Naive thymus-derived CD8-positive, alpha-beta T cell (primary cell): ENCODE measurements around the gene DHRS4. TPM values are rescaled to one million over a fixed set of nuclear protein-coding genes. Genes with fewer than 3 reads are reported as not detected.

ENCODE experiments used
- ATAC-seq, 2 donors: fragments of 150-1000 bp; cut with Tn5 transposase in 1 of 2; sonication (Bioruptor Pico), chemical (Tn5 transposase) in 1 of 2; 1 replicate in 1 of 2; 2 replicates in 1 of 2; pipeline ENCODE4 v1.10.0; 2021; ENCODE audit warnings: mild to moderate bottlenecking in 2 of 2, moderate library complexity in 2 of 2
- POLR2A ChIA-PET: fragments of 350-600 bp; sonication (Branson Sonifier 250); formaldehyde crosslinking; loops from one replicate; lab custom pipeline; 2021; ENCODE audit warnings: antibody characterized with exemption; lab: Charles Lee
- DNase-seq, 10 donors: peaks; one replicate each; pipeline versions ENCODE4 v3.0.0 to v3.0.0-alpha.2; 2020 to 2022
- H3K27ac Mint-ChIP-seq, 10 donors: one replicate each; pipeline ENCODE4 v1.8.0; 2020 to 2022; ENCODE audit warnings: mild to moderate bottlenecking in 10 of 10, mixed read lengths in 10 of 10, moderate library complexity in 4 of 10, inconsistent platforms in 1 of 10
- H3K27me3 Mint-ChIP-seq, 5 donors: one replicate each; pipeline ENCODE4 v1.8.0; 2021 to 2022; ENCODE audit warnings: mixed read lengths in 5 of 5
- H3K36me3 Mint-ChIP-seq, 3 donors: one replicate each; pipeline ENCODE4 v1.8.0; 2020 to 2022; ENCODE audit warnings: mixed read lengths in 3 of 3, mild to moderate bottlenecking in 2 of 3, inconsistent platforms in 1 of 3
- H3K4me1 Mint-ChIP-seq, 4 donors: one replicate each; pipeline ENCODE4 v1.8.0; 2021 to 2022; ENCODE audit warnings: mixed read lengths in 4 of 4
- H3K4me3 Mint-ChIP-seq, 10 donors: one replicate each; pipeline ENCODE4 v1.8.0; 2020 to 2022; ENCODE audit warnings: mild to moderate bottlenecking in 10 of 10, mixed read lengths in 10 of 10, moderate library complexity in 6 of 10, inconsistent platforms in 1 of 10
- H3K9me3 Mint-ChIP-seq, 9 donors: one replicate each; pipeline ENCODE4 v1.8.0; 2020 to 2022; ENCODE audit warnings: mixed read lengths in 9 of 9, mild to moderate bottlenecking in 3 of 9, inconsistent platforms in 1 of 9, moderate library complexity in 1 of 9
- polyA plus RNA-seq, 3 donors: library from polyadenylated mRNA; unstranded; fragments of 300-500 nt; fragmentation: Illumina TruSeq; gene quantifications; one replicate each; pipeline ENCODE4 v1.2.3, GENCODE V29; 2021
- total RNA-seq, 8 experiments: library from RNA in 2 of 8; stranded (reverse) in 2 of 8; gene quantifications; one replicate each; pipeline ENCODE4 v1.2.3 and lab custom pipeline; 2021 to 2026

DHRS4 gene
- total RNA-seq (10 to 100 TPM; 15.2 to 16.9 TPM), polyA plus RNA-seq (10 to 100 TPM; 28.8 to 37.6 (median 34.9) TPM), total RNA-seq (lab: John Stamatoyannopoulos, UW) (3.4 to 12.1 (median 6.9) reads per million in 6 experiments)

- Mint-ChIP-seq H3K27ac (peak within 1 kb of the TSS; percentile 80 to 98 (median 92)), H3K4me3 (peak within 1 kb of the TSS; percentile 91 to 100 (median 98)), H3K27me3 (no peaks in the 10 kb centered on the region), H3K9me3 (peaks cover 0 to 5% (median 0%) of the 10 kb centered on the region in 9 donors), H3K36me3 (peaks cover 0 to 25% (median 10%) of the 10 kb centered on the region in 3 donors), H3K4me1 (peaks cover 16 to 38% (median 31%) of the 10 kb centered on the region in 4 donors)
- ATAC-seq (peak; percentile 94 to 96), DNase-seq (peak; percentile 75 to 92 (median 80))
- POLR2A ChIA-PET, result interaction anchor here (0.9 kb wide), 1 partner anchor 289 kb away, joined by 4 read pairs; the partner anchor contains the start of gene TINF2
Measured at GRCh38 chr14:23953464-23954278, at the start of gene DHRS4. Gene DHRS4 (plus strand): TSS chr14:23953770. CDS start chr14:23953789, 19 bp downstream.

- POLR2A ChIA-PET, result no interaction called here
- ATAC-seq, result no peak
- no peaks in the 10 kb centered on the region for H3K4me1 Mint-ChIP-seq
- H3K36me3 Mint-ChIP-seq, result no peaks in the 10 kb centered on the region
- peaks cover 2 to 32% (median 26%) of the 10 kb centered on the region in 5 donors for H3K27me3 Mint-ChIP-seq
- peak in 2 of 10 donors; percentile 7 to 15 for DNase-seq
- no peaks in the 10 kb centered on the region for H3K9me3 Mint-ChIP-seq
- no peak overlapping the region for H3K27ac Mint-ChIP-seq
- no peak overlapping the region for H3K4me3 Mint-ChIP-seq
Measured at GRCh38 chr14:23910101-23910875, 43.3 kb upstream of the DHRS4 start.

DNA sequence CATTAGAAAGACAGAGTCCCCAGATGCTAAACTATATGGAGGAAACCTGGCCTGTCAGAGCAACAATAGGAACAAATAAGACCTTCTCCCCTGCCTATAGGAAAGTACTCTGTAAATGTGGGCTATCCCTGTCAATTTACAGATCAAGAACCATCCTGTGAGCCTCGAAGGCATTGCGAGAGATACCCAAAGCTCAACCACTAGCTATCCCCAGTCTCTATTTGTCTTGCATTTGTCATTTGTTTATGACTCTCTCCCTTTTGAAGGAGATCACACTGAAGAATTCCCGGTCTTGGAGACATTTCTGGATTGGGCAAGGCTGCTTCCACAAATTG, 42.7 kb upstream of the DHRS4 start:
- DNase-seq, result no peak
- H3K27me3 Mint-ChIP-seq, result peaks cover 2 to 34% (median 23%) of the 10 kb centered on the region in 5 donors
- ATAC-seq, result no peak
- H3K4me3 Mint-ChIP-seq, result no peak overlapping the region
- no peaks in the 10 kb centered on the region for H3K36me3 Mint-ChIP-seq
- no peak overlapping the region for H3K27ac Mint-ChIP-seq
- POLR2A ChIA-PET, result no interaction called here
- H3K9me3 Mint-ChIP-seq, result no peaks in the 10 kb centered on the region
- H3K4me1 Mint-ChIP-seq, result no peaks in the 10 kb centered on the region

- H3K36me3 Mint-ChIP-seq, result peaks cover 0 to 8% (median 5%) of the 10 kb centered on the region in 3 donors
- POLR2A ChIA-PET, result no interaction called here
- H3K27ac Mint-ChIP-seq, result no peak overlapping the region
- no peak for DNase-seq
- peaks cover 0 to 20% (median 2%) of the 10 kb centered on the region in 9 donors for H3K9me3 Mint-ChIP-seq
- H3K4me1 Mint-ChIP-seq, result no peaks in the 10 kb centered on the region
- no peak for ATAC-seq
- H3K27me3 Mint-ChIP-seq, result peaks cover 0 to 25% (median 8%) of the 10 kb centered on the region in 5 donors
- no peak overlapping the region for H3K4me3 Mint-ChIP-seq
Measured at GRCh38 chr14:23915559-23915958, 38.0 kb upstream of the DHRS4 start.

DNA sequence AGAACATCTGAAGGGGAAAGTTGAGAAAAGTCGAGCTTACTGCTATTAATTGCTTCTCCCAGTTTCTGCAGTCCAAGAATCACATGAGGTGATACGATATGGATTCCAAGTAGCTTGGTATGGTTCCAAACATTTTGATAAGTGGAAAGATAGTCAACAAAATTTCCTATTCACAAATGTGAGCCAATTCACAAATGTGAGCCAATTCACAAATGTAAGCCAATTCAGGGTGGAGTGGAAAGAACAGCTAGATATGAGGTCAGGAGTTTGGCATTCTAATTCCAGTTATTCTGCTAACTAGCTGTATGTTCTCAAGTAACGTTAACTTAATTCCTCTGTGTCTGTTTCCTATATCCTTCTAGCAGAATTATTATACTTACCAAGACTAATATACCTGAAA, 37.6 kb upstream of the DHRS4 start:
- no peaks in the 10 kb centered on the region for H3K4me1 Mint-ChIP-seq
- peaks cover 0 to 20% (median 2%) of the 10 kb centered on the region in 9 donors for H3K9me3 Mint-ChIP-seq
- peaks cover 0 to 8% (median 5%) of the 10 kb centered on the region in 3 donors for H3K36me3 Mint-ChIP-seq
- no peak for DNase-seq
- H3K27me3 Mint-ChIP-seq, result peaks cover 0 to 24% (median 8%) of the 10 kb centered on the region in 5 donors
- no peak overlapping the region for H3K4me3 Mint-ChIP-seq
- ATAC-seq, result no peak
- POLR2A ChIA-PET, result no interaction called here
- H3K27ac Mint-ChIP-seq, result no peak overlapping the region

DNA sequence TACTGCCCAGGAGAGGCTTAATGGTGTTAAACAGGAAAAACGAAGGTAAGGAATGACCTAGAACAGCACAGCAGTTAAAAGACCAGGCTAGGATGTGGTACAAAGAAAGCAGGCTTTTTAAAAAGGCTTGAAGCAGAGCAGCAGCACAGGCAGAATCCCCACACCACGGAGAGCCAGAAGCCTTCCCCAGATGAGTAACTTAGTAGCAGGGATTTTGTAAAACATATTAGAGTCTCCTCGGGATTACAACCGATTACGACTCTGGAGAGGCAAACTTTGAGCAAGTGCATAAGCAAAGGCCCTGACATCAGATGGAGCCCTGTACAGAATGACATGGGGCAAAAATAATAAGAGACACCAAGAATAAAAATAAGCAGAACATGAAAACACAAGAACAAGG, 37.1 kb upstream of the DHRS4 start:
- Mint-ChIP-seq H3K9me3 (peaks cover 0 to 20% (median 2%) of the 10 kb centered on the region in 9 donors), H3K36me3 (peaks cover 0 to 8% (median 5%) of the 10 kb centered on the region in 3 donors), H3K4me1 (no peaks in the 10 kb centered on the region), H3K27me3 (peaks cover 0 to 23% (median 8%) of the 10 kb centered on the region in 5 donors), H3K27ac (no peak overlapping the region), H3K4me3 (no peak overlapping the region)
- ATAC-seq, result no peak
- DNase-seq, result no peak
- POLR2A ChIA-PET, result interaction anchor here (0.7 kb wide), 1 partner anchor 445 kb away, joined by 4 read pairs; no protein-coding TSS in a partner anchor

GRCh38 chr14:23922545-23922944, 31.0 kb upstream of the DHRS4 start:
- Mint-ChIP-seq H3K27me3 (peaks cover 0 to 4% (median 0%) of the 10 kb centered on the region in 5 donors), H3K36me3 (peaks cover 0 to 2% (median 0%) of the 10 kb centered on the region in 3 donors), H3K9me3 (peaks cover 0 to 9% (median under 1%) of the 10 kb centered on the region in 9 donors), H3K4me1 (no peaks in the 10 kb centered on the region), H3K4me3 (no peak overlapping the region), H3K27ac (no peak overlapping the region)
- POLR2A ChIA-PET, result no interaction called here
- no peak for DNase-seq
- ATAC-seq, result no peak

- peaks cover 0 to 4% (median 0%) of the 10 kb centered on the region in 9 donors for H3K9me3 Mint-ChIP-seq
- DNase-seq (no peak), ATAC-seq (no peak)
- peak overlapping the region in 2 of 10 donors; percentile 23 to 90 for H3K27ac Mint-ChIP-seq
- no peaks in the 10 kb centered on the region for H3K36me3 Mint-ChIP-seq
- peaks cover 0 to 8% (median 4%) of the 10 kb centered on the region in 5 donors for H3K27me3 Mint-ChIP-seq
- H3K4me1 Mint-ChIP-seq, result peaks cover 0 to 6% (median under 1%) of the 10 kb centered on the region in 4 donors
- POLR2A ChIA-PET, result no interaction called here
- H3K4me3 Mint-ChIP-seq, result no peak overlapping the region
Measured at GRCh38 chr14:23925523-23926075, 28.0 kb upstream of the DHRS4 start.

GRCh38 chr14:23926543-23926942, 27.0 kb upstream of the DHRS4 start:
- no peaks in the 10 kb centered on the region for H3K36me3 Mint-ChIP-seq
- no peak for DNase-seq
- H3K27ac Mint-ChIP-seq, result no peak overlapping the region
- no peak for ATAC-seq
- POLR2A ChIA-PET, result no interaction called here
- H3K4me1 Mint-ChIP-seq, result peaks cover 0 to 6% (median under 1%) of the 10 kb centered on the region in 4 donors
- H3K9me3 Mint-ChIP-seq, result peaks cover 0 to 2% (median 0%) of the 10 kb centered on the region in 9 donors
- H3K27me3 Mint-ChIP-seq, result peaks cover 0 to 8% (median 4%) of the 10 kb centered on the region in 5 donors
- no peak overlapping the region for H3K4me3 Mint-ChIP-seq

DNA sequence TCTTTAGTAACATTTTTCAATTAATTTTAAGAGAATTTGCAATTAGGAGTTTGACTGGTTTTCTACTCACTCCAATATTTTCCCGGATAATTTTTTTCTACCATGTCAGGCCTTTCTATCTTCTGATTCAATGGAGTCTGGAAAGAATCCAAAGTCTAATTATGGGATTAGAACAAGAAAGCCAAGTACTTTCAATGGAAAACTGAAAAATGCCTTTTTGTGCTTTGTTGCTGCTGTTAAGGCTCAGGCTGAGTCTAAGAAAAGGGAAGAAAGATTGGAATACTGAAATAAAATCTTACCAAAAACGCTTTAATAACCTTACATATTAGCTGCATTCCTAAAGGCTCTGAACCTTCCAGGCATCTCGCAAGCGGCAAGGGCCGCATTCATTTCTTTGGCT, 24.4 kb upstream of the DHRS4 start:
- Mint-ChIP-seq H3K27ac (no peak overlapping the region), H3K9me3 (no peaks in the 10 kb centered on the region), H3K4me1 (peaks cover 0 to 6% (median under 1%) of the 10 kb centered on the region in 4 donors), H3K27me3 (peaks cover 0 to 8% (median 4%) of the 10 kb centered on the region in 5 donors), H3K36me3 (no peaks in the 10 kb centered on the region), H3K4me3 (no peak overlapping the region)
- DNase-seq (no peak), ATAC-seq (no peak)
- POLR2A ChIA-PET, result no interaction called here

- H3K36me3 Mint-ChIP-seq, result no peaks in the 10 kb centered on the region
- POLR2A ChIA-PET, result interaction anchor here (1.4 kb wide), 1 partner anchor 341 kb away, joined by 3 read pairs; no protein-coding TSS in a partner anchor
Measured at GRCh38 chr14:23929822-23930294, 23.7 kb upstream of the DHRS4 start.

GRCh38 chr14:23930742-23931141, 22.8 kb upstream of the DHRS4 start:
- DNase-seq (no peak), ATAC-seq (no peak)
- no peak overlapping the region for H3K27ac Mint-ChIP-seq
- H3K36me3 Mint-ChIP-seq, result no peaks in the 10 kb centered on the region
- no peak overlapping the region for H3K4me3 Mint-ChIP-seq
- no peaks in the 10 kb centered on the region for H3K9me3 Mint-ChIP-seq
- peaks cover 0 to 6% (median under 1%) of the 10 kb centered on the region in 4 donors for H3K4me1 Mint-ChIP-seq
- peaks cover 0 to 8% (median 4%) of the 10 kb centered on the region in 5 donors for H3K27me3 Mint-ChIP-seq
- POLR2A ChIA-PET, result interaction anchor here (1.0 to 1.4 kb wide), 2 partner anchors 76 to 342 kb away, joined by 3 to 5 read pairs; no protein-coding TSS in a partner anchor

More at GRCh38 chr14:23929822-23930294, 23.7 kb upstream of the DHRS4 start:
- Mint-ChIP-seq H3K9me3 (no peaks in the 10 kb centered on the region), H3K4me3 (no peak overlapping the region), H3K4me1 (peaks cover 0 to 6% (median under 1%) of the 10 kb centered on the region in 4 donors), H3K27ac (peak overlapping the region in 2 of 10 donors; percentile 4 to 27), H3K27me3 (peaks cover 0 to 8% (median 4%) of the 10 kb centered on the region in 5 donors)
- peak; percentile 67 to 90 (median 80) for DNase-seq
- peak; percentile 86 to 93 for ATAC-seq
